Measurements from ENCODE around the gene ST3GAL3. TPM values are rescaled to one million over a fixed set of nuclear protein-coding genes. Genes with fewer than 3 reads are reported as not detected.

The ST3GAL3 gene
- 11.2 TPM for total RNA-seq

DNA sequence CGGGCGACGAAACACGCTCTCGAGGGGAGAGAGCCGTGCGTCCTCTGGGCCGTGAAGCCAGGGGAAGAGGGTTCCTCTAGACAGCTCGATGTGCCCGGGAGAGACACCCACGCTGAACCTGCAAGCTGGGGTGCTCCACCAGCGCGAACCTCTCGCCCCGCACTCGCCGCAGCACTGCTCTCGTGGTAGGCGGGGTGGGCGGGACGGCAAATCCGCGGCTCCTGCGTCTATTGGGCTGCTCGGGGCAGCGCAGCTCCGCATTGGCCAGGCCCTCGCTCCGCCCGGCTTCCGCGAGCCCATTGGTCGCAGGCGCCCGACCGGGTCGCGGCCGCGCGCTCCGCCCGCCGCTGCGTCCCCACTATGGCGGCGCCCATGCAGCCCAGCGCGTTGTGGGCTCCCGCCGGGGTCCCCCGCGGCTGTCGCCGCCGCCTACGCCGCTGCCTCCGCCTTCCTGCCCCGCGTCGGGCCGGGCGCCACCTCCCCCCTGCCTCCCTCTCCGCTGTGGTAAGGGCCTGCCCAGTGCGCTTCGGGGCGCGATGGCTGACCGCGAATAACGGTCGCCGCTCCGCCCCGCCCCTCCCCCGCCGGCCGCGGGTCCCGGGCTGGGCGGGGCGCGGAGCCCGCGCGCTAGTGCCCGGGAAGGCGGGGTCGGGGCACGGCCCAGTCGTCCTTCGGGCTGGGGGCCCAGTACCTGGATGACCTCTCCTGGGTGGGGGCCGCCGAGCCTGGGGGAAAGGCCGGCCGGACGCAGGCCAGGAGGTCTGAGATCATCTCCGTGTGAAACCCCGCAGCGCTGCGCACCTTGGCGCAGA is at the start of gene ST3GAL3:
Gene ST3GAL3 (plus strand): TSS at position 347 of the 812 bp plus-strand sequence. CDS start 28,727 bp downstream, outside the sequence.
- ATAC-seq = peak; percentile 86
- DNase-seq (ENCODE audit: low spot score) = peak; percentile 95

- ATAC-seq = no peak
These were observed 47.8 kb upstream of the ST3GAL3 start for GRCh38 chr1:43659212-43660166.

DNA sequence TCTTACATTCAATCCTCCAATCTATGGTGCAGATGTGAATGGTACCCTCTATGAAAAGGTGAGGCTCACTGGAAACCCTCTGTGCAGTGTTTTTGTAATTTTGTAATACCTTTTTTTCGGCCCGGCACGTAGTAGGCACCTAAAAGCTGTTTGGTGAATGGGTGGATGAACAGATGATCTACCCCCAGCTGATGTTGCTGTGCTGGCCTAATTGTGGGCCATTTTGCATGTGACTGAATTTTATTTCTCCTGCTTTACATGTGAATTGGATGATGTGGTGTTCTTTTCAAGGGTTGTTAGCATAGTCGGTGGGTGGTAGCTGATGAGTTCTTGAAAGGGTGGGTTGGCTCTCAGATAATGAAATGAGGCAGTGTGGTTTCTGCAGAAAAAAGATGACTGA is 47.0 kb upstream of the ST3GAL3 start:
- no peak for ATAC-seq

More at GRCh38 chr1:43659212-43660166, 47.8 kb upstream of the ST3GAL3 start:
- no peak for DNase-seq (ENCODE audit: low spot score)

GRCh38 chr1:43664369-43664768 is 43.0 kb upstream of the ST3GAL3 start:
- DNase-seq (ENCODE audit: low spot score) (no peak), ATAC-seq (no peak)

More for the DNA sequence above, 47.0 kb upstream of the ST3GAL3 start:
- no peak for DNase-seq (ENCODE audit: low spot score)

DNA sequence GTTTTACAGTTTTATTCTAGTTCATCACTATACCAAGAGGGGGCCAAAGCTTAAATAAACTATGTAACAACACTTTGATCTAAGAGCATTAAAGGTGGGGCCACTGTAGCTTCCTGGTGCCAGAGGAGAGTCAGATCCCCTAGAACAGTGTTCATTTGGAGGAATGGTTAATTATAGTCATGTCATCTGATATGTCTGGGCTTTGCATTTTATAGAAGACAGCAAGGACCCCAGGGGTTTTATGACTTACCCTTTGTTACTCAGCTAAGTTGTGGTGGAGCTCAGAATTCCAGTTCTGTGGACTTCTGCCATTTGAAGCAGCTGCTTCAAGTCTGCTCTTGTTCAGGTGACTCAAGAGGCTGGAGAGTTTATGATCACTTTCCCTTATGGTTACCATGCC is 40.7 kb upstream of the ST3GAL3 start:
- ATAC-seq (no peak), DNase-seq (ENCODE audit: low spot score) (no peak)

DNA sequence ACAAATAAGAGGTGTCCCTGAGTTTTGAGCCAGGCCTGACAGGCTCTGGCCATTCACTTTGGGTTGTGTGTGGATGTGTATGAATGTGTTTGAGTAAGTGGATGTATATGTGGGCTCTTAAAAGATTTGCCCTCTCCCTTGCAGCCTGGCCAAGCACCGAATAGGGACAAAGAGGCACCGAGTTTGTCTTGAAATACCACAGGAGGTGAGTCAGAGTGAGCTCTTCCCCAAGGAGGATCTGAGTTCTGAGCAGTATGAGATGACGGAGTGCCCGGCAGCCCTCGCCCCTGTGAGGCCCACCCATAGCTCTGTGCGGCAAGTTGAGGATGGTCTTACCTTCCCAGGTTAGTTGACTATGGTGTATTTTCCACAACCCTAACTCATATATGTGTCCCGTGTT is 38.4 kb upstream of the ST3GAL3 start:
- no peak for DNase-seq (ENCODE audit: low spot score)
- ATAC-seq = no peak

- ATAC-seq (no peak), DNase-seq (ENCODE audit: low spot score) (no peak)
These were observed 37.5 kb upstream of the ST3GAL3 start for GRCh38 chr1:43669878-43670277.

DNA sequence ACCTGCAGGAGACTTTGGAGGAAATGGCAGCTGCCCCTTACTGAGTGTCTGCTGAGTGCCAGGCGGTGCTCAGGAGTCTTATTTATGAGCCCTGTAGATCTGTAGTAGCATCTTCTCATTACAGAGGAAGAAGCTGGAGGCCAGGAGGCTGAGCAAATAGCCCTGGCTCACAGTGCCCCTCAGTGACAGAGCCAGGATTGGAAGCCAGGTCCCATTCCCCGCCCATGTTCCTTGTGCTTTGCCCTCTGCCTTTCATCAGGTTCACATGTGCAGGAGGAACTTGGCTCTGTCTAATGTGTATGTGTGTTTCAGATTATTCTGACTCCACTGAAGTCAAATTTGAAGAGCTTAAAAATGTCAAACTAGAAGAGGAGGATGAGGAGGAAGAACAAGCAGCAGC is 36.1 kb upstream of the ST3GAL3 start:
- DNase-seq (ENCODE audit: low spot score) = peak; percentile 83
- peak; percentile 99 for ATAC-seq

DNA sequence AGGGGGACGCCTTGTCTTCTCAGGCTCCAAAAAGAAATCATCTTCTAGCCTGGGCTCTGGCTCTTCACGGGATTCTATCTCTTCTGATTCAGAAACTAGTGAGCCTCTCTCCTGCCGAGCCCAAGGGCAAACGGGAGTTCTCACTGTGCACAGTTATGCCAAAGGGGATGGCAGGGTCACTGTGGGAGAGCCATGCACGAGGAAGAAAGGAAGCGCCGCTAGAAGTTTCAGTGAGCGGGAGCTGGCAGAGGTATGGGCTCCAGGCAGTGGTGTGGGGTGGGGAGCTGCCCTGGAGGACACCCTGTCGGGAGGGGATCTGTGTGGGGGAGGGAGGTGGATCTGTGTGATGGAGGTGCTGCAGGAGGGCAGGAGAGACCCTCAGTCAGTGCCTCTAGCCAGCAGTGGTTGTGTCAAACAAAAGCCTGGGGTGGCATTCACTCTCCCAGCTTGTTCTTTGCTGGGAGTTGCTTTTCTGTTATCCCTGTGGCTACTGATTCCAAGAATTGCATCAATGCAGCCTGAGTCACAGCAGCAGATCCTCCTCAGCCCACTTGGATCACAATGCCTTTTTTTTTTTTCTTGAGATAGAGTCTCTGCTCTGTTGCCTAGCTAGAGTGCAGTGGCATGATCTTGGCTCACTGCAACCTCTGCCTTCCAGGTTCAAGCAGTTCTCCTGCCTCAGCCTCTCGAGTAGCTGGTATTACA is 35.6 kb upstream of the ST3GAL3 start:
- ATAC-seq = peak; percentile 3
- DNase-seq (ENCODE audit: low spot score) = no peak

DNA sequence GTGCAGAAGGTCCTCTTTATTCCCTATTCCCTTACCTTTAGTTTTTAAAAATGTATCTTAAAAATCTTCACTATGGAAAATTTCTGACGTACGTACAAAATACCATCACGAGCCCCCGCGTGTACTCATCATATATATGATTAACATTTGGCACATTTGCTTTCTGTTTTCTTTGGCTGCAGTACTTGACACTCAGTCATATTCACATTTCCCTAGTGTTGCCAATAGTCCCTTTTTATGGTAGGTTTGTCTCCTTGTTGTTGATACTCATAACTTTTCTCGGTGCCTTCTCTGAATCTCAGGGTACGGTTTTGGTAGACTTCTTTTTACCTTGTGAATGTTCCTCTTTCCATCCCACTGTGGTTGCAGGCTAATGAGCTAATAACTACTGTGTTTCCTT is 34.1 kb upstream of the ST3GAL3 start:
- no peak for DNase-seq (ENCODE audit: low spot score)
- ATAC-seq = no peak

DNA sequence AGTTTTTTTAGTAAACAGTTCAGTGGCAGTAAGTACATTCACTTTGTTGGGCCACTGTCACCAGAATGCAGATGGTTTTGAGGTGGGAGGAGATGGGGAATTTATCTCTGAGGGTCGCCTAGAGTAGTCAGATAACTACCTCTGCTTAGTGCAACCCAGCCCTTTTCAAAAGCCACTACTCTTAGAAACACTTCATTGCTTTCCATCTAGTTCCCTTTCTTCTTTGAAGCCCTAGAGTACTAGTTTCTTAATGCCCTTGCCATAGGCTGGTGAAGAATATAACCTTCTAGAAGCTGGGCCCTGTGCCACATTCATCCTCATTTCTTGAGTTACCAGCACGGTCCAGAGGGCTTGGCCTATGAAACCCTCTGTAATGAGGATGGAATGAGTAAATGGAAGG is 28.4 kb upstream of the ST3GAL3 start:
- no peak for ATAC-seq

GRCh38 chr1:43683560-43683959 is 23.8 kb upstream of the ST3GAL3 start:
- DNase-seq (ENCODE audit: low spot score) (no peak), ATAC-seq (no peak)

More for the DNA sequence above, 28.4 kb upstream of the ST3GAL3 start:
- no peak for DNase-seq (ENCODE audit: low spot score)

DNA sequence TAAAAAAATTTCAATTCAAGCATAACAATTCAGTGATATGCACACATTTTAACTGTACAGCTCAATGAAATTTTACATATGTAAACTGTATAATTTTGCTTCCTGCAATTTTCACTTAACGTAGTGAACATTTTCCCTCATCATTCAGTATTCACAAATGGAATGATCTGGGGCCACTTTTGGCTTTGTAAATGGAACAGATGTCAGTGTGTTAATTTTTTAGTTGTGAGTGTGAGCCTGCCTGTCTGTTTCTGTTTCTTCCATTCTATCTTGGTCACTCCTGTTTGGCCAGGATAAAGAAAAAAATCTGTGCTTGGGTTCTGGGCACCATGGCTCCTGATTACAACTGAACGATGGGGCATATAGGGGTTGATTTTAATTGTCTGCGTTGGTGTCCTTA is 20.5 kb upstream of the ST3GAL3 start:
- DNase-seq (ENCODE audit: low spot score) (no peak), ATAC-seq (no peak)

DNA sequence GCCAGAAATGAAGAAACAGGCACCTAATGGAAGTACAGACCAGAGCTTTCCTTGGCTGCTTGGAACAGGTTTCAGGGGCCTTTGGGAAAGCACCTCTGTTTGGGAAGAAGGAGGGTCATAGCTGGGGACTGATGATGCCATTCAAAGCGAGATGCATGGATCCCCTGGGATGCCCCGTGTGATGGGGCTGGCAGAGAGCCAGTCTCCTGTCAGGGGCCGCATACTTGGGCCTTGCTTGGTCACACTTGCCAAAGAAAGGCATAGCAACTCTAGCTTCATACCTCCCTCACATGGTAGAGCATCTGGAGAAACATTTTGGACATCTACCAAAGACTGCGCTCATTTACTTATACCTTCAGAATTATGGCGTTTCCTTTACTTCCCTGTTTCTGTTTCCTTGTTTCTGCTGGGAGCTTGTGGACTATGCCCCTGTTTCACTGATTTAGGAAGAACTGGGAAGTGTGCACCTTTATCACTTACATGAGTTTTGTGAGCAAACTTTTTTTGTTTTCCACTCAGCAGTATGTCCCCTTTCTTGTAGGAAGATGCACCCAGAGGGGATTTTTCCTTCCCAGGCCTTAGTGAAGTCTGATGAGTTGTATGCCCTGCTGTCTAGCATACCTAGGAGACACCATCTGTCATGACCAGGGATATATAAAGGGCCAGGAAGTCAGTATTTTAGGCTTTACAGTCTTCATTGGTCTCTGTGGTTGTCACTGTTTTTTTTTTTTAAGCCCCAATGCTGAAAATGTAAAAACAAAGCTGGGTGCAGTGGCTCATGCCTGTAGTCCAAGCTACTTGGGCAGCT is 19.8 kb upstream of the ST3GAL3 start:
- ATAC-seq = no peak
- DNase-seq (ENCODE audit: low spot score) = no peak

DNA sequence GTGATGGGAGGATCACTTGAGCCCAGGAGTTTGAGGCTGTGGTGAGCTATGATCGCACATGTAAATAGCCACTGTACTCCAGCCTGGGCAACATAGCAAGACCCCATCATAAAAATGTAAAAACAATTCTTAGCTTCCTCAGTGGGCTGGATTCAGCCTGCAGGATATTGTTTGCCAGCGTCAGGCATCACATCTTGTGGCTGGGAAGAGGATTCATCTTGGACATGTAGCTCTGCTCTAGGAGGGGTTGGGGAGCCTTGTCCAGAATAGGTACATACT is 19.3 kb upstream of the ST3GAL3 start:
- DNase-seq (ENCODE audit: low spot score) = no peak
- no peak for ATAC-seq

DNA sequence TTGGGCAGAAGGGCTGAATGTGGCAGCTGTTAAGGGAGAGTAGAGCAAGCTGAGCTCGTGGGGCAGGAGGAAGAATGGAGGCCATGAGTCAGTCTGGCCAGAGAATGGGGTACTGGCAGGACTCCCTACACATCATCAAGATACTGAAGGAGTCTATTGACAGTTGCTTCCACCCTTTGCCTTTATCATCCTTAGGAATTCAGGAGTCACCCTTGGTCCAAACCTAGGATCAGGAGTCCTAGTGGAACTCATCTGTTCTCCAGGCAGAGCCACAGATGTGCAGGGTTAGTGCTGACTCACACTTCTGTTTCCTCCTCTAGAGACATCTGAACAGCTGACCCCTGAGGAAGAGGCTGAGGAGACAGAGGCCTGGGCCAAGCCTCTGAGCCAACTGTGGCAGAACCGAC is 18.7 kb upstream of the ST3GAL3 start:
- peak; percentile 24 for ATAC-seq
- no peak for DNase-seq (ENCODE audit: low spot score)

GRCh38 chr1:43689289-43689688 is 18.0 kb upstream of the ST3GAL3 start:
- ATAC-seq = no peak
- no peak for DNase-seq (ENCODE audit: low spot score)

GRCh38 chr1:43691871-43692815 is 15.2 kb upstream of the ST3GAL3 start:
- no peak for DNase-seq (ENCODE audit: low spot score)
- no peak for ATAC-seq

GRCh38 chr1:43693371-43693770 is 14.0 kb upstream of the ST3GAL3 start:
- no peak for ATAC-seq

More at GRCh38 chr1:43693371-43693770, 14.0 kb upstream of the ST3GAL3 start:
- no peak for DNase-seq (ENCODE audit: low spot score)
